Calu3 (cell line): ENCODE measurements around the gene CFAP20DC. TPM values are rescaled to one million over a fixed set of nuclear protein-coding genes. Genes with fewer than 3 reads are reported as not detected.

Experiments used
- BruUV-seq: library from RNA; stranded (reverse); fragments of 400-500 nt; replicated peaks from 2 replicates; lab custom pipeline; 2021; lab: Mats Ljungman, UMichigan
- CTCF ChIA-PET: fragments of 300-600 bp; sonication (Branson Sonifier 250); formaldehyde crosslinking; loops from one replicate; lab custom pipeline; 2022; ENCODE audit warnings: antibody characterized with exemption; lab: Charles Lee
- DNase-seq: peaks from one replicate; pipeline ENCODE4 v3.0.0; 2022
- H3K27ac Mint-ChIP-seq: one replicate; pipeline ENCODE4 v1.8.0; 2022; ENCODE audit warnings: mixed read lengths; ENCODE audit not compliant: unreplicated experiment
- H3K27me3 Mint-ChIP-seq: one replicate; pipeline ENCODE4 v1.8.0; 2022; ENCODE audit warnings: mixed read lengths; ENCODE audit not compliant: unreplicated experiment
- H3K36me3 Mint-ChIP-seq: one replicate; pipeline ENCODE4 v1.8.0; 2022; ENCODE audit warnings: mild to moderate bottlenecking, moderate library complexity, mixed read lengths; ENCODE audit not compliant: insufficient read depth, unreplicated experiment
- H3K4me1 Mint-ChIP-seq: one replicate; pipeline ENCODE4 v1.8.0; 2022; ENCODE audit warnings: mild to moderate bottlenecking, low read depth, mixed read lengths; ENCODE audit not compliant: unreplicated experiment
- H3K4me3 Mint-ChIP-seq: one replicate; pipeline ENCODE4 v1.8.0; 2022; ENCODE audit warnings: mild to moderate bottlenecking, low read depth, moderate library complexity, mixed read lengths; ENCODE audit not compliant: unreplicated experiment
- H3K9me3 Mint-ChIP-seq: one replicate; pipeline ENCODE4 v1.8.0; 2022; ENCODE audit warnings: low read depth, mixed read lengths; ENCODE audit not compliant: unreplicated experiment
- CTCF ChIP-seq: fragments of 200-600 bp; IDR thresholded peaks from one replicate; pipeline ENCODE4 v1.8.0; 2022; ENCODE audit warnings: antibody characterized with exemption; ENCODE audit not compliant: unreplicated experiment
- intact Hi-C: fragments of 100-400 bp; cut with micrococcal nuclease; formaldehyde crosslinking; loops from one replicate; pipeline ENCODE4 v1.10.0; 2022; ENCODE audit not compliant: unreplicated experiment
- total RNA-seq: library from RNA; stranded (reverse); gene quantifications from 2 replicates; pipeline ENCODE4 v1.2.3, GENCODE V29; 2022

CFAP20DC gene
- total RNA-seq, 1 experiment from 2014 or later = 5.8 TPM

GRCh38 chr3:58799271-58799670 lies 250.6 kb downstream of the CFAP20DC start:
- H3K27me3 Mint-ChIP-seq = no peaks in the 10 kb centered on the region
- H3K4me3 Mint-ChIP-seq = no peak overlapping the region
- TF ChIP-seq CTCF = no peak
- intact Hi-C loops = no loop called here
- no peak overlapping the region for H3K27ac Mint-ChIP-seq
- CTCF ChIA-PET = no interaction called here
- no peaks in the 10 kb centered on the region for H3K4me1 Mint-ChIP-seq
- no peaks in the 10 kb centered on the region for H3K36me3 Mint-ChIP-seq
- BruUV-seq = no TSS peak
- no peak for DNase-seq
- no peaks in the 10 kb centered on the region for H3K9me3 Mint-ChIP-seq

- no peak for TF ChIP-seq CTCF
- no peak for DNase-seq
- Mint-ChIP-seq H3K36me3 (no peaks in the 10 kb centered on the region), H3K4me1 (no peaks in the 10 kb centered on the region), H3K4me3 (no peak overlapping the region), H3K9me3 (no peaks in the 10 kb centered on the region), H3K27me3 (no peaks in the 10 kb centered on the region), H3K27ac (no peak overlapping the region)
- CTCF ChIA-PET = no interaction called here
- intact Hi-C loops = no loop called here
- BruUV-seq = no TSS peak
Observed at GRCh38 chr3:58798312-58798711, 251.5 kb downstream of the CFAP20DC start.

- CTCF ChIA-PET = no interaction called here
- intact Hi-C loops = no loop called here
Observed at GRCh38 chr3:58794750-58795149, 255.1 kb downstream of the CFAP20DC start.

GRCh38 chr3:58793938-58794337 lies 255.9 kb downstream of the CFAP20DC start:
- Mint-ChIP-seq H3K4me3 (no peak overlapping the region), H3K4me1 (no peaks in the 10 kb centered on the region), H3K36me3 (no peaks in the 10 kb centered on the region), H3K27me3 (no peaks in the 10 kb centered on the region), H3K27ac (no peak overlapping the region), H3K9me3 (no peaks in the 10 kb centered on the region)
- CTCF ChIA-PET = no interaction called here
- no TSS peak for BruUV-seq
- no peak for TF ChIP-seq CTCF
- DNase-seq = no peak
- intact Hi-C loops = no loop called here

More at GRCh38 chr3:58794750-58795149, 255.1 kb downstream of the CFAP20DC start:
- Mint-ChIP-seq H3K27me3 (no peaks in the 10 kb centered on the region), H3K36me3 (no peaks in the 10 kb centered on the region), H3K9me3 (no peaks in the 10 kb centered on the region), H3K27ac (no peak overlapping the region), H3K4me1 (no peaks in the 10 kb centered on the region), H3K4me3 (no peak overlapping the region)
- no peak for TF ChIP-seq CTCF
- DNase-seq = no peak
- no TSS peak for BruUV-seq
